Measurements from ENCODE around the gene ARL4D. TPM values are rescaled to one million over a fixed set of nuclear protein-coding genes. Genes with fewer than 3 reads are reported as not detected.

The ARL4D gene
- total RNA-seq, 1 donor from 2014 or later: 3.8 TPM

GRCh38 chr17:43393944-43394482 lies 4.8 kb upstream of the ARL4D start:
- intact Hi-C loops (cut with micrococcal nuclease): loop anchor here (1.0 to 10.0 kb wide), 3 partner anchors 34 to 181 kb away; partner anchors contain the start of gene DHX8

DNA sequence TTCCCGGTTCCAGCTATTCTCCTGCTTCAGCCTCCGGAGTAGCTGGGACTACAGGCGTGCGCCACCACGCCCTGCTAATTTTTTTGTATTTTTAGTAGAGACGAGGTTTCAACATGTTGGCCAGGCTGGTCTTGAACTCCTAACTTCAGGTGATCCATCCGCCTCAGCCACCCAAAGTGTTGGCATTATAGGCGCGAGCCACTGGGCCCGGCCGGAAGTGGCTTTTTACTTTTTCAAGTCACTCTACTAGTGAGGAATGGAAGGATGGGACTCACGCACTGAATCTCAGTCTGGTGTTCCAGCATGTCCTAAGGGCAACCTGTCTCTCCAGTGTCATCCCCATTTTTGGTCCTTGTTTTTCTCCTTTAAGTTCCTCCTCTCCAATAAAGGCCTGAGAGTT lies 4.1 kb upstream of the ARL4D start:
- intact Hi-C loops (cut with micrococcal nuclease): loop anchor here (1.0 to 10.0 kb wide), 3 partner anchors 34 to 180 kb away; partner anchors contain the start of gene DHX8

DNA sequence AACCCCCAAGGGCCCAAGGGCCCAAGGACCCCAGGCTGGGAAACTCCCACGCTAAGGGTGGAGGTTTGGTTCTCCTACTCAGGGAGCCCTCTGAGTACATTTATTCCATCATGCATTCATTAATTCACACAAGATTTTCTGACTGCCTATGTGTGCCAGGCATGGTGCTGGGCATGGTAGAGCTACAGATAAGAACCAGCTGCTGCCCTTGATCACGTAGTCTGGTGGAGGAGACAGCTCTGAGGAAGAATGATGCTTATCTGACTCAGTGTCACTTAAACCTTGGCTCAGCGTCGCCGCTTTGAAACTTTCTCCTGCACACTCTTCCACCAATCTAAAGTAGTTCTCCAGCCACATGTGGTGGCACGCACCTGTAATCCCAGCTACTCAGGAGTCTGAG lies 3.6 kb upstream of the ARL4D start:
- intact Hi-C loops (cut with micrococcal nuclease): loop anchor here (10.0 kb wide), 1 partner anchor 180 kb away; no protein-coding TSS in a partner anchor

GRCh38 chr17:43396491-43397060 lies 2.2 kb upstream of the ARL4D start:
- intact Hi-C loops (cut with micrococcal nuclease): loop anchor here (10.0 kb wide), 1 partner anchor 178 kb away; no protein-coding TSS in a partner anchor

- intact Hi-C loops (cut with micrococcal nuclease): loop anchor here (10.0 kb wide), 1 partner anchor 175 kb away; no protein-coding TSS in a partner anchor
Measured at GRCh38 chr17:43399839-43400328, 1.1 kb downstream of the ARL4D start.

- intact Hi-C loops (cut with micrococcal nuclease): no loop called here
Measured at GRCh38 chr17:43400943-43401717, 2.3 kb downstream of the ARL4D start.

DNA sequence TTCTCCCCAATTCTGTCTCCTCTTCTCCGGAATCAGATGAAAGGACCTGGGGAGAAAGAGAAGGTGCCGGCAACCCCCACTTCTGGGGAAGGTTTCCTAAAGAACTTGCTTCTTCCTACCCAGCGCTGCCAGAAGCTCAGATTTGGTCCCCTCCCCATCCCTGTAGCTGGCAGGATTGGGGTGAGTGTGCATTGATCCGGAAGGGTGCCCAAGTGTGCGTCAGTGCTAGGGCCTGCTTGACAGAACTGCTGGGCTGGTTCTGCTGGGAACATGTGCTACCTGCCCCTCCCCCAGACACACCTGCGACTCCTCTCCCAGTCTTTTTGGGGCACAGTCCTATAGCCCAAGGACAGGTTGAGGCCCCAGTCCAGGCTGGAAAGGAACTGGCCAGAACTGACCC lies 3.3 kb downstream of the ARL4D start:
- intact Hi-C loops (cut with micrococcal nuclease): no loop called here

- intact Hi-C loops (cut with micrococcal nuclease): no loop called here
Measured at GRCh38 chr17:43402567-43402966, 3.8 kb downstream of the ARL4D start.

GRCh38 chr17:43403846-43404245 lies 5.1 kb downstream of the ARL4D start:
- intact Hi-C loops (cut with micrococcal nuclease): no loop called here

DNA sequence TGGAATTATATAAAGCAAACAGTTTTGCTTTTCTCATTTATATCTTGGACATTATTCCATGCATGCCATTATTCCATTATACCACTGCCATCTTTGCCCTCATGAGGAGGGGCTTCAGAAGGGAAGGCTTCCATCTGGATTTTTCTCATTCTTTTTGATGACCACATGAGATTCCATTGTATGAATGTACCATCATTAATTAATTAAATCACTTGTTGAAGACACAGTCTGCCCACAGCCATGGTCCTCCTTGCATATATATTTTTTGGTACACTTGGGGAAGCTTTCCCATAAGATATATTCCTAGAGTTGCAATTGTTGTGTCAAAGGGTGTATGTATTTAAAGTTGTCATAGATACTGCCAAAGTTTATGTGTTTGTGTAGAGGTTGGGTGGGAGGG lies 7.1 kb downstream of the ARL4D start:
- intact Hi-C loops (cut with micrococcal nuclease): no loop called here

- intact Hi-C loops (cut with micrococcal nuclease): no loop called here
Measured at GRCh38 chr17:43406676-43407645, 8.2 kb downstream of the ARL4D start.

DNA sequence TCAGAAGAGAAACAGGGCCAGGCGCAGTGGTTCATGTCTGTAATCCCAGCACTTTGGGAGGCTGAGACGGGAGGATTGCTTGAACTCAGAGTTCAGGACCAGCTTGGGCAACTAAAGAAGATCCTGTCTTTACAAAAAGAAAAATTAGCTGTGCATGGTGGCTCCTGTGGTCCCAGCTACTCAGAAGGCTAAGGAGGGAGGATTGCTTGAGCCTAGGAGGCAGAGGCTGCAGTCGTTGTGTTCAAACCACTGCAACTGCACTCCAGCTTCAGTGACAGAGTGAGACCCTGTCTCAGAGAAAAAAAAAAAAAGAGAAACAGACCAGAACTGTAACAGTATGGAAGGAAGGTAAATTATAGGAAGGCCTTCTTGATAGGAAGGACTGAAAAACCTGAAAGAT lies 10.3 kb downstream of the ARL4D start:
- intact Hi-C loops (cut with micrococcal nuclease): no loop called here

DNA sequence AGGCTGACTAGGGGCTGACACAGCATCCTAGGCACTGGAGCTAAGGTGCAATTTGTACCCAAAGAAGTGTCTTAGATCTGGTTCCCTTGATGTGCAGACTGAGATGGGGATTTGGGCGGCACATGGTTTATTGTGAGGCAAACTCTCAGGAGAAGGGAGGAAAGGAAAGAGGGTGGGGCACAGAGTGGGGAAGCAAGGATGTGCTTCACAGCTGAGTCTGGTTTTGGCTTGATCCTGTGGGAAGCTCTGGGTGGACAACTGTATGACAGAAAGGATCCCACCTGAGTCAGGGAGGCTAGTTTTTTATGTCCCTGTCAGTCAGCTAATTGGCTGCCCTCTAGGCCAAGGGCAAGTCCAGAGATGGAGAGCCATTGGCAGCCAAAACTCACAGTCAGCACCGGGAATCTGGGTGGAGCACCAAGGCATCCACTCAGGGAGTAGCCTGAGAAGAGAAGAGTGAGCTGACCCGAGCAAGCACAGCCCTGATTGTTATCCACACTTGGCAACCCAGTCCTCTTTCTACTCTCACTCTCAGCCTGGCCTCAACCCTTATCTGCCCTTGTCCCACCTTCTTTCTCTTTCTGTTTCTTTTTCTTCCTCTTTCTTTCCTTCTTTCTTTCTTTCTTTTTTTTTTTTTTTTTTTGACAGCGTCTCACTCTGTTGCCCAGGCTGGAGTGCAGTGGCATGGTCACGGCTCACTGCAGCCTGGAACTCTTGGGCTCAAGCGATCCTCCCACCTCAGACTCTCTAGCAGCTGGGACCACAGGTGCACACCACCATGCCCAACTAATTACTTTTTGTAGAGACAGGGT lies 12.0 kb downstream of the ARL4D start:
- intact Hi-C loops (cut with micrococcal nuclease): no loop called here

- intact Hi-C loops (cut with micrococcal nuclease): no loop called here
Measured at GRCh38 chr17:43411369-43411677, 12.5 kb downstream of the ARL4D start.

DNA sequence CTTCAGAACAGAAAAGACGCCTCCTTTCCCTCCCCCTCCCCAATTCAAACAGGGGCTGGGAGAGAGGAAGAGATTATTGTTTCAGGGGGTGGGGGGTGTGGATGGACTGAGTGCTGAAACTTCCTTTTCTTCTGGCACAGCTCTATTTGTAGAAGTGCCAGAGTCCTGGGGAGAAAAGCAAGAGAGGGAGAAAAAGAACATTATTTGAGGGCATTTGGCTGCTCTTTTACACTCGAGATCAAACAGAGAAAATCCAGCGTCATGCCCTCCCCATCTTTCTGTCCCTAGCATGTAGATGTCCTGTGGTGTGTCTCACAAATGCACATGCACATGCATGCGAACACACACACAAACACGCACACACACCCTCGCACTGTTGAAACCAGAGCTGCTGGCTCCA lies 13.0 kb downstream of the ARL4D start:
- intact Hi-C loops (cut with micrococcal nuclease): no loop called here

DNA sequence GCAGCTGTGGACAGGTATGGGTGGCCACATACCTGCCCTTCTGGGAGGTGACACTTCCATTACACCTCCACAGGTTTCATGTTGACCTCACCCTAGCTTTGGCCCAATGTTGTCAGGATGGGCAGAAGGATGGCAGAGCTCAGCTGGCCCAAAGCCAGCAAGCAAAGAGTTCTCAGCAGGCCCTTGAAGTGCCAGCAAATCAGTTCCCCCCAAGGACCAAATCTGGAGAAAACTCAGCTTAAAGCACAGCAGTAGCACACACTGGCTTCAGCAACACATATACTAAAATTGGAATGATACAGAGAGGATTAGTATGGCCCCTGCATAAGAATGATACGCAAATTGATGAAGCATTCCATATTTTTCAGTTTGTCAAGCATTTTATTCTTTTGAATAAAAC lies 13.4 kb downstream of the ARL4D start:
- intact Hi-C loops (cut with micrococcal nuclease): no loop called here

DNA sequence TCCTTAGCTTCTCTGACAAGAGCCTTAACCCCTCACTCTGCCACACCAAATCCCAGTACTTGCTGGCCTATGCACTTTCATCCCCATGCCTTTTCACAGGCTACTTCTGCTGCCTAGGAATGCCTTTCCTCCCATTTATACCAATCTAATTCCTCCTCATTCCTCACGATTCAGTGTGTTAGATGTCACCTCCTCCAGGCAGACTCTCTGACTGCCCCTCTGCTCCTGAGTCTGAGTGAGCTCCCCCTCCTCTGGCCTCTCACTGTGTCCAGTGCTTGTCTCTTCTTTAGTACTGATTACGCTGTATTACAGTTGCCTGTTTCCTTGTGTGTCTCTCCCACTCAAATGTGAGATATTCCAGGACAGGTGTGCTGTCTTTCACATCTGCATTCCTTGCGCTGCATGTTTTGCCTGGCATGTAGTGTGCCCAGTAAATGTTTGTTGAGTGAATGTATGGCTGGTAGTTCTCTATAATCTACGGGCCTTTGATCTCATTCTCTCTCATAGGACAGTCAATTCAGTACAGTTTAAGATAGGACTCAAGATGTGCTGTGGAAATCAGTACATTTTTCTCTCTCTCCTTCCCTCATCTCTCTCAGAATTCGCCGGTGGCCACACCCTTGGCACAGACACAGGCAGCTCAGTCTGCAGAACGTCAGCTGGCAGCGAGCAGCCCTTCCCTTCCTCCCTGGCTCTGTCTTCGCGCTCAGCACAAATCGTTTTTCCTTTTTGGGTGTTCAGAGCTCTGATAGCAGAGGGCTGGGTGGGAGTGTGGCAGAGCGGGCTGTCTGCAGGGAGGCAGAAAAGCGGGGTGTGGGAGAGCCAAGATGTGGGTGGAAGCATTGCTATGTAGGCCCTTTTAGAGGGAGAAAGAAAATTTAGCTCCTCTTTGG lies 18.5 kb downstream of the ARL4D start:
- intact Hi-C loops (cut with micrococcal nuclease): no loop called here

- intact Hi-C loops (cut with micrococcal nuclease): no loop called here
Measured at GRCh38 chr17:43418441-43419374, 19.9 kb downstream of the ARL4D start.

Measured in T-helper 1 cell treated with Interleukin-12 subunit alpha and Interleukin-12 subunit beta and Interleukin-4 antibody, amounts not matched to agents 30 ng/mL and 1 ng/mL, for 36 hours (primary cell).